ENCODE data around the gene ZSCAN29.

GRCh38 chr15:43370975-43371974, at the start of gene ZSCAN29, which contains the start of gene TUBGCP4:
- TF ChIP-seq, protein P1, sequence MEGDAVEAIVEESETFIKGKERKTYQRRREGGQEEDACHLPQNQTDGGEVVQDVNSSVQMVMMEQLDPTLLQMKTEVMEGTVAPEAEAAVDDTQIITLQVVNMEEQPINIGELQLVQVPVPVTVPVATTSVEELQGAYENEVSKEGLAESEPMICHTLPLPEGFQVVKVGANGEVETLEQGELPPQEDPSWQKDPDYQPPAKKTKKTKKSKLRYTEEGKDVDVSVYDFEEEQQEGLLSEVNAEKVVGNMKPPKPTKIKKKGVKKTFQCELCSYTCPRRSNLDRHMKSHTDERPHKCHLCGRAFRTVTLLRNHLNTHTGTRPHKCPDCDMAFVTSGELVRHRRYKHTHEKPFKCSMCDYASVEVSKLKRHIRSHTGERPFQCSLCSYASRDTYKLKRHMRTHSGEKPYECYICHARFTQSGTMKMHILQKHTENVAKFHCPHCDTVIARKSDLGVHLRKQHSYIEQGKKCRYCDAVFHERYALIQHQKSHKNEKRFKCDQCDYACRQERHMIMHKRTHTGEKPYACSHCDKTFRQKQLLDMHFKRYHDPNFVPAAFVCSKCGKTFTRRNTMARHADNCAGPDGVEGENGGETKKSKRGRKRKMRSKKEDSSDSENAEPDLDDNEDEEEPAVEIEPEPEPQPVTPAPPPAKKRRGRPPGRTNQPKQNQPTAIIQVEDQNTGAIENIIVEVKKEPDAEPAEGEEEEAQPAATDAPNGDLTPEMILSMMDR (IDR thresholded peaks at IDR 0.05): peak; percentile 2 to 61 (median 40)
- peak; percentile 59 for TF ChIP-seq POLR2A (IDR thresholded peaks at IDR 0.05)

Data from transverse colon (tissue), 3 donors.